GM23338 (cell line): Measurements from ENCODE around the gene TMEM269. TPM values are rescaled to one million over a fixed set of nuclear protein-coding genes. Genes with fewer than 3 reads are reported as not detected.

Experiments
- ATAC-seq: fragments of 200-7000 bp; cut with Tn5 transposase; 3 replicates; pipeline ENCODE4 v1.9.1; 2020
- DNase-seq: peaks from one replicate; pipeline ENCODE4 v3.0.0-alpha.2; 2015; ENCODE audit warnings: low spot score
- H2AFZ ChIP-seq: fragments of 200-600 bp; sonication (generic); 2 replicates; pipeline ENCODE4 v1.8.0; 2016; ENCODE audit warnings: antibody characterized with exemption, mild to moderate bottlenecking, moderate library complexity
- H3F3A ChIP-seq: fragments of 200-600 bp; sonication (generic); replicated peaks from 2 replicates; pipeline ENCODE4 v1.8.0; 2017; ENCODE audit warnings: antibody characterized with exemption, mixed run types, low read depth
- H3K27ac ChIP-seq: fragments of 200-600 bp; sonication (generic); 2 replicates; pipeline ENCODE4 v1.6.1; 2016; ENCODE audit warnings: low read depth
- H3K27me3 ChIP-seq: fragments of 200-600 bp; sonication (generic); 2 replicates; pipeline ENCODE4 v1.8.0; 2016; ENCODE audit warnings: mild to moderate bottlenecking, mixed run types, moderate library complexity; ENCODE audit not compliant: insufficient read depth
- H3K36me3 ChIP-seq: fragments of 200-600 bp; sonication (generic); 2 replicates; pipeline ENCODE4 v1.8.0; 2016; ENCODE audit warnings: mild to moderate bottlenecking; ENCODE audit not compliant: insufficient read depth
- H3K4me1 ChIP-seq: fragments of 200-600 bp; sonication (generic); 2 replicates; pipeline ENCODE4 v1.8.0; 2016; ENCODE audit warnings: mild to moderate bottlenecking, moderate library complexity; ENCODE audit not compliant: insufficient read depth
- H3K4me2 ChIP-seq: fragments of 200-600 bp; sonication (generic); 2 replicates; pipeline ENCODE4 v1.7.1; 2017; ENCODE audit warnings: mixed run types
- H3K4me3 ChIP-seq: fragments of 200-600 bp; sonication (generic); 2 replicates; pipeline ENCODE4 v1.6.1; 2016; ENCODE audit warnings: mixed run types
- H3K79me2 ChIP-seq: fragments of 200-600 bp; sonication (generic); replicated peaks from 2 replicates; pipeline ENCODE4 v1.8.0; 2017; ENCODE audit warnings: mild to moderate bottlenecking; ENCODE audit not compliant: insufficient read depth
- H3K9me2 ChIP-seq: fragments of 200-600 bp; sonication (generic); 2 replicates; pipeline ENCODE4 v1.8.0; 2017; ENCODE audit not compliant: insufficient read depth
- H4K20me1 ChIP-seq: fragments of 200-600 bp; sonication (generic); replicated peaks from 2 replicates; pipeline ENCODE4 v1.8.0; 2017; ENCODE audit warnings: mild to moderate bottlenecking; ENCODE audit not compliant: insufficient read depth
- H3K27ac Mint-ChIP-seq: 2 replicates; pipeline ENCODE4 v1.8.0; 2020; ENCODE audit warnings: inconsistent platforms, mild to moderate bottlenecking, moderate library complexity, mixed read lengths
- H3K27me3 Mint-ChIP-seq: 3 replicates; pipeline ENCODE4 v1.8.0; 2022; ENCODE audit warnings: low read depth, mild to moderate bottlenecking, moderate library complexity, mixed read lengths, inconsistent platforms; ENCODE audit not compliant: insufficient read depth, poor library complexity
- H3K36me3 Mint-ChIP-seq: 3 replicates; pipeline ENCODE4 v1.8.0; 2021; ENCODE audit warnings: low read depth, mild to moderate bottlenecking, inconsistent platforms, moderate library complexity, mixed read lengths
- H3K4me1 Mint-ChIP-seq: 3 replicates; pipeline ENCODE4 v1.8.0; 2020; ENCODE audit warnings: mild to moderate bottlenecking, inconsistent platforms, mixed read lengths
- H3K4me3 Mint-ChIP-seq: 3 replicates; pipeline ENCODE4 v1.8.0; 2021; ENCODE audit warnings: moderate library complexity, mild to moderate bottlenecking, inconsistent platforms, mixed read lengths
- H3K9me3 Mint-ChIP-seq: 3 replicates; pipeline ENCODE4 v1.8.0; 2020; ENCODE audit warnings: moderate library complexity, mild to moderate bottlenecking, inconsistent platforms, mixed read lengths
- ETS1 ChIP-seq: IDR thresholded peaks from 2 replicates; pipeline ENCODE4 v1.6.1; 2016; ENCODE audit warnings: antibody characterized with exemption
- EZH2 ChIP-seq: fragments of 200-600 bp; sonication (generic); IDR thresholded peaks from one replicate; pipeline ENCODE4 v1.8.0; 2017; ENCODE audit warnings: antibody characterized with exemption, mild to moderate bottlenecking, low read depth; ENCODE audit not compliant: unreplicated experiment
- EZH2phosphoT487 ChIP-seq: fragments of 200-600 bp; sonication (generic); IDR thresholded peaks from one replicate; pipeline ENCODE4 v1.8.1; 2018; ENCODE audit warnings: antibody characterized with exemption; ENCODE audit not compliant: unreplicated experiment
- JUNB ChIP-seq: IDR thresholded peaks from one replicate; pipeline ENCODE4 v1.6.1; 2016; ENCODE audit warnings: antibody characterized with exemption; ENCODE audit not compliant: unreplicated experiment
- NANOG ChIP-seq: IDR thresholded peaks from 2 replicates; pipeline ENCODE4 v1.6.1; 2016; ENCODE audit warnings: antibody characterized with exemption, borderline replicate concordance
- POLR2AphosphoS5 ChIP-seq: IDR thresholded peaks from 2 replicates; pipeline ENCODE4 v1.6.1; 2016; ENCODE audit warnings: antibody characterized with exemption, low read depth
- REST ChIP-seq: IDR thresholded peaks from one replicate; pipeline ENCODE4 v1.6.1; 2018; ENCODE audit warnings: antibody characterized with exemption; ENCODE audit not compliant: unreplicated experiment
- ZNF114 ChIP-seq: fragments of 250-450 bp; sonication (Bioruptor Pico); IDR thresholded peaks from 2 replicates; pipeline ENCODE4 v1.5.0; 2020; ENCODE audit warnings: mild to moderate bottlenecking, moderate library complexity
- ZNF462 ChIP-seq: fragments of 250-450 bp; sonication (Bioruptor Pico); IDR thresholded peaks from 2 replicates; pipeline ENCODE4 v1.5.0; 2020; ENCODE audit warnings: mild to moderate bottlenecking, moderate library complexity
- polyA plus RNA-seq: library from polyadenylated mRNA; unstranded; fragments of >200 nt; fragmentation: Nextera tagmentation; extraction: Ambion mirVana; gene quantifications from 2 replicates; pipeline ENCODE4 v1.2.1, GENCODE V29; 2016
- total RNA-seq: library from RNA; depleted of rRNA; stranded (reverse); fragments of >200 nt; shearing (Covaris generic); gene quantifications from 2 replicates; pipeline ENCODE4 v1.2.3, GENCODE V29; 2014

The TMEM269 gene
- total and polyA plus RNA-seq, 2 experiments from 2014 or later = 0.31 to 0.45 TPM

- TF ChIP-seq REST (no peak), NANOG (no peak), EZH2 (no peak), ZNF114 (CRISPR knock-in tag) (no peak), EZH2phosphoT487 (no peak)
Observed at GRCh38 chr1:42739753-42740700, 44.8 kb upstream of the TMEM269 start, which contains the start of gene CLDN19 (continued).

- Mint-ChIP-seq H3K4me1 (peaks cover 42% of the 10 kb centered on the region), H3K27me3 (peaks cover 12% of the 10 kb centered on the region), H3K9me3 (no peaks in the 10 kb centered on the region), H3K4me3 (peak overlapping the region; percentile 51), H3K27ac (0 out of 2 replicates have a peak overlapping the region, but pooled peaks have one; percentile 84), H3K36me3 (peaks cover 7% of the 10 kb centered on the region; the same call in 2 of the 3 replicates)
- Histone ChIP-seq H3K27ac (0 out of 2 replicates have a peak overlapping the region, but pooled peaks have one; percentile 53), H3K4me3 (peak overlapping the region; percentile 47; the same call in 1 of the 2 replicates), H3K4me1 (peaks cover 22% of the 10 kb centered on the region), H3K79me2 (no peaks in the 10 kb centered on the region), H3K36me3 (no peaks in the 10 kb centered on the region), H3K4me2 (peak overlapping the region; percentile 85), H3K9me2 (no peaks in the 10 kb centered on the region), H3K27me3 (no peaks in the 10 kb centered on the region), H3F3A (no peaks in the 10 kb centered on the region), H4K20me1 (no peaks in the 10 kb centered on the region), H2AFZ (peak overlapping the region; percentile 87)
- peak; percentile 73 for DNase-seq
- ATAC-seq = peak; percentile 26
- TF ChIP-seq POLR2AphosphoS5 (no peak), ZNF462 (CRISPR knock-in tag) (no peak), NANOG (no peak), JUNB (no peak), ETS1 (no peak), EZH2phosphoT487 (no peak), EZH2 (no peak)
Observed at GRCh38 chr1:42740851-42741580, 43.8 kb upstream of the TMEM269 start.
